ENCODE results near the gene TEN1.
A peak's percentile ranks its signal among the peaks of the same experiment; 100 is the strongest.

Gene TEN1

DNA sequence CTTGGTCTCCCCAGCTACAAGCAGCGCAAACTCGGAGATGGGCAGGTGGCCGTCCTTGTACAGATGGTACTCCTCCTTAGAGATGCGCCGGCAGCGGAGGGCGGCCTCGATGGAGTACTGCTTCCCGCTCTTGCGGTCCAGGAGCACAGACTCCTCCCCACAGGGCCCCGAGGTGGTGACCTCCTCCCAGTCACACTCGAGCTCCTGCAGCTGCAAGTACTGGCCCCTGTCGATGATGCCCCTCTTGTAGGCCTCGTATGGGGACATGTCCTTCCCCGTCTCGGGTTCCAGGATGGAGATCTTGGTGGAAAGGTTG is 28.8 kb downstream of the TEN1 start:
- no peak for DNase-seq

DNA sequence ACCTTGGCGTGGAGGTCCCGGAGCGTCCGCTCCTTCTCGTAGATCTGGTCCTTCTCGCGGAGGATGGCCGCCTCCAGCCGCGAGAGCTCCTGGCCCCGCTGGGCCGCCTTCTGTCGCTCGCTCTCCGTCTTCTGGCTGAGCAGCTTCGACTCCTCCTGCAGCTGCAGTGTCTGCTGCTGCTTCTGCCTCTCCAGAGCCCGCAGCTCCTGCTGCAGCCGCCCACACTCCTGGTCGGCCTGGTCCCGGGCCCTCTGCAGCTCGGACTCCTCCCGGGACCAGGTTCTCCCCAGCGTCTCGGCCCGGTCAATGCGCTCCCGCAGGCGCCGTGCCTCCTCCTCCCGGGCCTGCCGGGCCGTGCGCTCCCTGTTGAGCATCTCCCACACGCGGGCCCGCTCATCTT is 29.2 kb downstream of the TEN1 start:
- no peak for DNase-seq

DNA sequence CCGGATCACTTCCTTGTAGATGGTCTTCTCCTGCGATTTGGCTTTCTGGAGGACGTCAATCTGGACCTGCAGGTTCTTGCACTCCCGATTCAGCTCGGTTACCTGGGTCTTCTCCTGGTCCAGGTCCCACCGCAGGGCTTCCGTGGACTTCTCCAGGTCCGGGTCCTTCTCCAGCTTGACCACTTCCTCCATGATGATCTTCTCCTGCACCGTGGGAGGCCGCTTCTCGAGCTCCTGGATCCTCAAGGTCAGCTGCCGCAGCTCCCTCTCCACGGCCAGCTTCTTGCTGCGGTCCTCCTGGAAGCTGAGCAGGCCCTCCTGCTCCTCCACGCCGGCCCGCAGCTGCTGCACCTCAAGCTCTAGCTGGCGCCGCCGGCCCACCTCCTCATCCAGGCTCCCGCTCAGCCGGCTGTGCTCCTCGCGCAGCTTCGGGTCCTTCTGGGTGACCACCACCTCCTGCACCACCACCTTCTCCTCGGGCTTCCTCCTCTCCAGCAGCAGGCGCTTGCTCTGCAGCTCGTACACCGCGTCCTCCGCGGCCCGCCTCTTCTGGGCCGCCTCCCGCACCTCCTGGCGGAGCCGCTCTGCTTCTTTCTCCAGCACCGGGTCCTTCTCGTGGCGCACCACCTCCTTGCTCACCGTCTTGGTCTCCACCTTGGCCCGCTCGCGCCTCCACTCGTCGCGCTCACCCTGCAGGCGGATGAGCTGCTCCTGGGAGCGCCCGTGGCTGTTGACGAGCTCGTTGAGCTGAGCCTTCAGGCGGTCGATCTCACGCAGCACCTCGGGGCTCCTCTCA is 29.8 kb downstream of the TEN1 start:
- DNase-seq = no peak

DNA sequence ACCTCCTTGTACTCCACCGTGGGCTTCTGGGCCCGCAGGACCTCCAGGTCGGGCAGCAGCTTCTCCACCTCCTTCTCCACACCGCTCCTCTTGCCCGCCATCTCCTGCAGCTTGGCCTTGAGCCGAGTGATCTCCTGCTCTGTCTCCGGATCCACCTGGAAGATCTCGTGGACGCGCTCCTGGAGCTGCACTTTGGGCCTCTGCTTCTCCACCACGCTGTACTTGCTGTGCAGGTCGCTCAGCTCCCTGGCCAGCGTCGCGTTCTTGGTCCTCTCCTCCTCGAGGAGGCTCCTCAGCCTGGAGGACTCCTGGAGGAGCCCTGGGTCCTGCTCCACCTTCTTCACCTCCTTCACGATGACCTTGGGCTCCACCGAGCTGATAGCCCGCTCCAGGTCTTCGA is 30.4 kb downstream of the TEN1 start:
- no peak for DNase-seq

DNA sequence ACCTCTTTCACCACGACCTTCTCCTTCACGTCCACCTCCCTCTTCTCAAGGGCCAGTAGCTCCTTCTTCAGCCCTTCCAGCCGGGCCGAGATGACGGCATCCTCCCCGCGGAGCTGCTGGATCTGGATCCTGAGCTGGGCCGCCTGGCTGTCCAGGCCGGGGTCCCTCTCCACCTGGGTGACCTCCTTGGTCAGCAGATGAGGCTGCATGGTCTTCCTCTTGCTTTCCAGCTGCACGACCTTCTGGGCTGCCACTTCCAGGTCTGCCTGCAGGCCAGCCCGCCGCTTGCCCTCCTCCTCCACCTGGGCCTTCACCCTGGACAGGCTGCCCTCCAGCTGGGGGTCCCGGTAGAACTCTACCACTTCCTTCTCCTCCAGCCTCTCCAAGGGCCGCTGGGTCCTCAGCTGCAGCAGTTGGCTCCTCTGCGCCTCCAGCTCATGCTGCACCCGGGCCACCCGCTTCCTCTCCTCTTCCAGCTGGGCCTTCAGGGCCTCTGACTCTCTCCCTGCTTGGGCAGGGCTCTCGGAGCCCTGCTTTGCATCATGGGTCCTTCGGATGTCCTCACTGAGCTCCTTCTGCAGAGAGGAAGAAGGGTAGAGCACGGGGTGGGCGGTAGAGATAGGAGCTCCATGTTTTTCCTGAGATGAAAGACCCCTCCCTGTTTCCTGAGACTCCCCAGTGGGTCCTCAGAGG is 31.1 kb downstream of the TEN1 start:
- DNase-seq = no peak

DNA sequence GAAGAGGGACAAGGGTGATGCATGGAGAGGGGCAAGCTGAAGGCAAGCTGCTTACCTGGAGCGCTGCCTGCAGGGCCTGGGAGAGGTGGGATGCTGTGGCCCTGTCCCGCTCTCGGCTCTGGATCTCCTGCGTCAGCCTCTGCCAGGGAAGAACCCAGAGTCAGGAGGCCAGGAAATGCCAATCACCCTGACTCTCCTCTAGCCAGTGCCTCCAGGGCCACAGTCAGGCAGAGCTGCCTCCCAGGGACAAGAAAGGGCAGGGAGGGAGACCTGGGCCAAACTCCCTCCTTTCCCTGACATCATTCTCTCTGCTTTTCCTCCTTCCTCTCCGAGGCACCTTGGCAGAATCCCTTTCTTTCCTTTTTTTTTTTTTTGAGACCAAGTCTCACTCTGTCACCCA is 32.9 kb downstream of the TEN1 start:
- DNase-seq = no peak

DNA sequence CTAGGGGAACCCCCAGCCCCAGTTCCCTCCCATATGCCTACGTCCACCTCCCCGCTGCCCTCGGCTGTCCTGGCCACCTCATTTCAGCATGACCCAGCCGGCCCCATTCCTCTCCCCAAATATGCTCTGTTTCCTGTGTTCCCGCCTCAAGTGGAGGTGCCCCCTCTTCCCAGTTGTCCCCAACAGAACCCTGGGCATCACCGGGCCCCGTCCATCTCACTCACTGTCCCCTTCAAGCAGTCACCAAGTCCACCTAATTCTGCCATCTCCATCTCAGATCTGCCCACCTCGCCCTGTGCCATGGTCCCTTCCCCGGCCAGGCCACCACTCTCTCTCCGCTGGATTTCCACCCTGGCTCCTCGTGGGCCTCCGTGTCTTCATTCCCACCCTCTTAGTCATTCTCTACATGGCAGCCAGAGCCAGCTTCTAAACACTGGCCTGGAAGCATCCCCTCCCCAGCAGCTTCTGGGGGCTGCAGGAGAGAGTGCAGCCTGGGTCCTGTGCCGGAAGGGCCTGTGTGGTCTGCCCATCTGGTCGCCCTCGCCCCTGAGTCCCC is 34.4 kb downstream of the TEN1 start:
- DNase-seq = no peak

DNA sequence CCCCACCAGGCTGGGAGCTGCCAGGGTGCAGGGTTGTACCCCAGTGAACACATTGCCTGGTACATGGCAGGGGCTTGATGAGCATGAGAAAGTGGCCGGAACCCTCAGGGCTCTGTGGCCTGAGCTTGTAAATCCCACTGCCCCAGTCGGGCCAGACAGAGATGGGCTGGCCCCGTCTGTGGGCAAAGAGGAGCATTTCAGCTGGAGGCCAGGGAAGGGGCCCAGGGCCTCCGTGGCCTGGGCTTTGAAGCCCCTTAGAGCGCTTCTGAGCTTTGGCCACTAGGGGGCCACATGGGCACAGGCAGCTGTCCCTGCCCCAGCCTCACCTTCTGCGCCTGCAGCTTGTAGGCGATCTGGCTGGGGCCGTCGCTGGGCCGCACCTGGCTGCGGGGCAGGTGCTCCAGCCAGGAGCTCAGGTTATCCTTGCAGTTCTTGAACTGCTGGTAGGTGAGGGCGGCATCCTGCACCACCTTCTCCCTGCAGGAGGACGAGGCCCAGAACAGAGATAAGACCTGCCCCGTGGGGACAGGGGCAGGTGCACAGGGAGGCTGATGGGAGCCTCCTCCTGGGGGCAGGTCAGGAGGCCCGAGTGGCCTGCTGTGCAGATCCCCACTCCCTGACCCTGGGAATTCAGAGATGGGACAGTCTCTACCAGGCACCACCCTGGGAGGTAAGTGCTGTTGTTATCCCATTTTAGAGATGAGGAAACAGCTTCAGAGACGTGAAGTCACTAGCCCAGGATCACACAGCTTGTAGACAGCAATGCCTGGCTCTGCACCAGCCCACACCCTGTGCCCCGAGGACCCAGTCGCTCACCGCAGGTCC is 35.3 kb downstream of the TEN1 start:
- peak; percentile 79 to 80 for DNase-seq

DNA sequence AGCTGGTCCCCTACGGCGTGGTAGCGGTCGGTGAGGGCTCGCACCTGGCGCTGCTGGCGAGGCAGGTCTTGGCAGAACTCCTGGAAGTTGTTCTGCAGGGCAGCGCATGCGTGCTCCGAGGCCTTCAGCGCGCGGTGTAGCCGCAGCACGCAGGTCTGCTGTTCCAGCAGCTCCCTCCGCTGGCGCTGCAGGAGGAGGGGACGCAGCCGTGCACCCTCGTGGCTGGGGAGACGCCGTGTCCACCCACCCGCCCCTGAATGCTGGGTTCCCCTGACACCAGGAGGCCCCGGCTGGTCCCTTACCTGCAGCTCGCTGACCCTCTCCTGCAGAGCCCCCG is 35.9 kb downstream of the TEN1 start:
- DNase-seq = no peak

DNA sequence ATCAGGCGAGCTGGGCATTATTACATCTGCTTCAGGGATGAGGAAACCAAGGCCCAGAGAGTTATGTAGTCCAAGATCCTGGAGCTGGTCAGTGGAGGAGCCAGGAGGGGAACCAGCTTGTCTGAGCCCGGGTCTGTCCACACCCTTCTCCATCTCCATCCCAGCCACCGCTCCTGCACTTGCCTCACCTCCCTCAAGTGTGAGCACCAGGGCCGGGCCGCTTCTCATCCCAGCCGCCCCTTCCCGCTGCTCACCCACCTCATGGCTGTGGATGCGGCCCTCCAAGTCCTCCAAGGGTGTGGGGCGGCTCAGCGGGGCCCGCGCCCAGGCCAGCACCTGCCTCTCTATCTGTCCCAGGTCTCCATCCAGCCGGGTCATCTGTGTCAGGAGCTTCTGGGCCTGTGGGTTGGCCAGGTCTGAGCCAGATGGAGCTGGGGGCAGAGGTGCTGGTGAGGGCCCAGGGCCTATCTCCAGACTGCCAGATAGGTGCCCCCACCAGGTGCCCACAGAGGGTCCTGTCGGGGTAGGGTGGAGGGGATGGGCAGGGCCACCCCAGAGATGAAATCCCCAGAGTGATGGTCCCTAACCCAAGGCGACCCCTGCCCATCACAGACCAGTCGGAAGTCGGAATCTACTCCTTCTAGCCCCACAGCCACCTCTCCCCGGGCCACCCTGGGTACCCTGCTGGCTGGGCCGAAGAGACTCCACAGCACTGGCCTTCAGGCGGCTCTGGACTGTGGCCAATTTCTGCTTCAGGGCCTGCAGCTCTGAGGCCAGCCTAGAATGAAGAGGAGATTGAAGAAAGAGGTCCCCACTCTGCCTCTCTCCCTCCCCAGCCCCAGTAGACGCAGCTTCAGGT is 38.7 kb downstream of the TEN1 start:
- no peak for DNase-seq

DNA sequence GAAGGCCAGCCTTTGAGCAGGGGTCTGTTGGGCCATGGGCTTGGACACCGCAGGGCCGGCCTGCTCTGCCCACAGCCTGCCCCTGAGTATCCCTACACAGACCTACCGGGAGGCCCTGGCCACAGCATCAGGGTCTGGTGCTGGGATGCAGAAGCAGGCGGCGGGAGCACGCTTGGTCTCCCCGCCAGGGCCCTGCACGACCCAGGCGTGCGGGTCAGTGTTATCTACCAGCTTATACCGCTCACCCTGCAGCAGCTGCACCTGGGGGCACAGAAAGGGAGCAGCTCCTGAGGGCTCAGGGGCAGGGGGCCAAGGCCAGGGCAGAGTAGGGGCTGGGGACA is 39.3 kb downstream of the TEN1 start:
- DNase-seq = no peak

DNA sequence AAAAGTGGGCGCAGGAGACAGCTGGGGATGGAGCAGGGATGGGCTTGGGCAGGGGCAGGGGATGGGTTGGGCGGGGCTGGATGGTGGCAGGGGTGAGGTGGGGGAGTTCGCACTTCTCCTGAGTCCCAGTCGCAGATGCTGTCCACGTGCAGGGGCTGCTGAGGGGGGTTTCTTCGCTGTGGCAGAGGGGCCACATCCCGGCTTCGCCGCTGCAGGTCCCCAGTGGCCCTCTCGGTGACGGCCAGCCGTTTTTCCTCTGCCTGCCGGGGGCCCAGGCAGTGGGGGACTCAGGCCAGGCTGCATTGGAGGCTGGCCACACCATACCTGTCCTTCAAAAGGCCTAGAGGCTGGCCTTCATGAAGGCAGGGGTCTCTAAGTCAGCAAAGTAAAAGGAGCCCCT is 39.8 kb downstream of the TEN1 start:
- DNase-seq = no peak

DNA sequence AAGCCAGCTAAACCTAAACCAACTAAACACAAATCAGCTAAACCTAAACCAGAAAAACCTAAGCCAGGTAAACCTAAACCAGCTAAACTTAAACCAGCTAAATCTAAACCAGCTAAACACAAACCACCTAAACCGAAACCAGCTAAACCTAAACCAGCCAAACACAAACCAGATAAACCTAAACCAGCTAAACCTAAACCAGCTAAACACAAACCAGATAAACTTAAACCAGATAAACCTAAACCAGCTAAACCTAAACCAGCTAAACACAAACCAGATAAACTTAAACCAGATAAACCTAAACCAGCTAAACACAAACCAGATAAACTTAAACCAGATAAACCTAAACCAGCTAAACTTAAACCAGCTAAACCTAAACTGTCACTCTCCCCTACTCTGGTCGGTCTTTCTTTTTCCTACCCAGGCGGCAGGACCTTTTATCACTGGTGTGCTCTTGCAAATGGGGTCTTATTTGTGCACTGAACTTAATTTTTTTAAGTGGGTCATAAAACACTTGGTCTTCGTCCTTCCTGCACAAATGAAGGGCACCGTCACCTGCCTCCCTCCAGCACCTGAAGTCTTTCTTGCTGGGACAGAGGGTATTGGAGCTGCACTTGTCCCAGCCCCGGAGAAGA is 40.9 kb downstream of the TEN1 start:
- no peak for DNase-seq

DNA sequence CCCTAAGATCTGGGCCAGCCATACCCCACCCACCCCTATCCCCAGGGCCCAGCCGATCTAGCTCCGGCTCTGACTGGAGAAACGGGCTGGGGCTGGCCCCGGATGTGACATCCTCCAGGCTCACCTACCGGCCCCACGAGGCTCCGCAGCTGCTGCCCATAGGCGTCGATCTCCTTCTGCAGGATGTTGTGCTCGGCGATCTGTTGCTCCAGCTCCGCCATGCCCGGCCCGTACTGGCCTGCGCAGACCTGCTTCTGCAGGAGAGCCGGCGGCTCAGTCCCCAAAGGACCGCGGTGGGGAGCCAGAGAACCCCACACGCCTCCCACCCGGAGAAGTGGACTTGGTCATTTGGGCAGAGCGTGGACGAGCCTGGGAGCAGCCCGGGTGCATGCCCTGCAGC is 43.2 kb downstream of the TEN1 start:
- DNase-seq = no peak

DNA sequence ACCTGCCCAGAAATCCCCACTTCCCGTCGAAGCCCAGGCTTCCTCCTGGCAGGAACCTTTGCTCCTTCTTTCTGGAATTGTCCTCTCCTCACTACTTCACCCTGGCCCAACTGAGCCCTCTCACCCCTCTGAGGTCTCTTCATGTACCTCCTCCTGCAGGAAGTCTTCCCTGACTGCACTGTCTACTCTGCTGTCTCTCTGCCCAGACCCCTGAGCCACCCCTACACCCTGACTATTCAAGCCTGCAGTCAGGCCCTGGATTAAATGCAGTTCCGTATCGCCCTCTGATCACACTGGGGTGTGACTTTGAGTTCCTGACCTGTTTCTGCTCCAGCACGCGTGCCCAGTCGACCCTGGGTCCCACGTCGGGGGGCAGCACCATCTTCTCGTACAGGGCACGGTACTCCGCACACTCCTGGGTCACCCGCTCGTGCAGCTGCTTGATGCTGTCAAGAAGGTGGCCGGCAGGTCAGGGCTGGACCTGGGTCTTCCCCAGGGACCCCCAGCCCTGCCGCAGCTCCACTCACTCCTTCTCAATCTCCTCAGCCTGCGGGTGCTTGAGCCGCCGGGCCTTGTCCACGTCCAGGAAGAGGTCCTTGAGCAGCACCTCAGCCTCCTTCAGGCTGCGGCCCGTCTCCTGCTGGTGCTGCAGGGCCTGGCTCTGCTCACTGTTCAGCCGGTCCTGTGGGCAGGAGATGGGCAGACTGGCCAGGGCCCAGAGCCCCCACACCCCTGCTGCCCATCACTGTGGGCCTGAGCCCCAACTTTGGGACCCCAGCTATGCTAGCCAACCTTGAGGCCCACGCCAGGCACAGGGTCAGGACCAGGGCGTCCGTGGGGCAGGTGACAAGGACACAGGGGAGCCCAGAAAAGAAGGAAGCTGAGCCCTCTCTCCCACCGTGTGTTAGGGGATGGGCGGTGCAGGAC is 44.2 kb downstream of the TEN1 start:
- no peak for DNase-seq

DNA sequence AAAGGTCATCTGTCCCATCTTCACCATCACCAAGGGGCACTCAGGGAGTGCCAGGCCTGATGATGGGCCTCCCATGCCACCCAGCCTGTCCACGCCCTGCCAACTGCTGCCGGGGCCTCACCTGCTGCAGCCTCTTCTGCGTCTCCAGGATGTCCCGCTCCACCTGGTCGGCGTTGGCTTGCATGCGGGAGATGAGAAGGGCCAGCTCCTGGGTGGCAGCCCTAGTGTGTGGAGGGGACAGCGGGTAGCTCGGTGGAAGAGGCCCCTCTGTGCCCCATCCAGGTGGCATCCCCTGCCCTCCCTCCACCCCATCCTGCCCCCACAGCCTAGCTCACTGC is 44.8 kb downstream of the TEN1 start:
- no peak for DNase-seq

DNA sequence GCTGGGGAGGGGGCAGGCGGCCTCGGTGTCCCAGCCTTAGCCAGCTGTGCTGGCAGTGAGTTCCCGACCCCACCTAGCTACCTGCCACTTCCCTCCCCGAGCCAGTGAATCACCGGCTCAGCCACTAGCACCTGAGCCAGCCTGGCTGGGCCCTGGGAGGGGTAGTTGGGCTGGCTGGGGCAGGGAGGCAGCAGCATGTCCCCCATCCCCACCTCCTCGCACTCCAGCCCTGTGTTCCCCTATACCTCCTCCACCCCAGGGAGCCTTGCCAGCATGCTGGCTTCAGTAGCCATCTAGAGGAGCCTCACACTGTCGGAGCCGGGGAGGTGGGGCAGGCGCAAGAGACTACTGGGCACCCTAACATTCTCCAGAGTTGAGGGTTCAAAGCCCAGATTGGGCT is 45.3 kb downstream of the TEN1 start:
- no peak for DNase-seq

DNA sequence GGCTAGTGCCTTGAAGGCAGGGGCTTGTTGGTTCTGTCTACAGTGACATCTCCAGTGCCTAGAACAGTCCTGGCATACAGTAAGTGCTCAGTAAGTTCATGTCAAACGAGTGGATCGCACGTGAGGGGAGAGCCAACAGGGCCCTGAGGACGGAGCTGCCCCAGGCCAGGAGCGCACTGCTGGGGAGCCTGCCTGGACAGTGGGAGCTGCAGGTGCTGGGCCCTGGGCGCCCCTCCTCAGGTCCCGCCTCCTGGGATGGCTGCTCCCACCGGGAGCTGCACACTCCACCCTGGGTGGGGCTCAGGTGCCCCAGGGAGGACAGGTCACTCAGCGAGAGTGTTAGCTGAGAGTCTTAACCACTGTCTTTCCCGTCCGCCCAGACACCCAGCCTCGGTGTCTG is 46.3 kb downstream of the TEN1 start:
- DNase-seq = no peak

DNA sequence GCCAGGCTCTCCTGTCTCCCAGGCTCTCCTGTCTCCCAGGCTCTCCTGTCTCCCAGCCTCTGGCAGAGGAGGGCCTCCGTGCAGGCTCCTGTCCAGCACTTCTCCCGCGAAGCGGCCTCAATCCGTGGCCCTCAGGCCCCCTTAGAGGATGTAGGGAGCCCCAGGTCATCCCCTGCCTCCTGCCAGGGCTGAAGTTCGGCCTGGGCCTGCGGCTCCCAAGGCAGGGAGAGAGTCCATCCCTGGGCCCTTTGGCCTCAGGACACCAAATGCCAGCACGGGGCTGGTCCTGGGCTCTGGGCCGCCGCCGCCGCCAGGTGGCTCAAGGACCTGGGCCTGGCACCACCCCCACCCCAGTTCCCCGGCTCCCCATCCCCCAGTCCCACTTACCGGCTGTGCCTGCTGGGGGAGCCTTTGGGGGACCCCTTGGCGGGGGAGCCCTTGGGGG is 47.7 kb downstream of the TEN1 start:
- DNase-seq = no peak

DNA sequence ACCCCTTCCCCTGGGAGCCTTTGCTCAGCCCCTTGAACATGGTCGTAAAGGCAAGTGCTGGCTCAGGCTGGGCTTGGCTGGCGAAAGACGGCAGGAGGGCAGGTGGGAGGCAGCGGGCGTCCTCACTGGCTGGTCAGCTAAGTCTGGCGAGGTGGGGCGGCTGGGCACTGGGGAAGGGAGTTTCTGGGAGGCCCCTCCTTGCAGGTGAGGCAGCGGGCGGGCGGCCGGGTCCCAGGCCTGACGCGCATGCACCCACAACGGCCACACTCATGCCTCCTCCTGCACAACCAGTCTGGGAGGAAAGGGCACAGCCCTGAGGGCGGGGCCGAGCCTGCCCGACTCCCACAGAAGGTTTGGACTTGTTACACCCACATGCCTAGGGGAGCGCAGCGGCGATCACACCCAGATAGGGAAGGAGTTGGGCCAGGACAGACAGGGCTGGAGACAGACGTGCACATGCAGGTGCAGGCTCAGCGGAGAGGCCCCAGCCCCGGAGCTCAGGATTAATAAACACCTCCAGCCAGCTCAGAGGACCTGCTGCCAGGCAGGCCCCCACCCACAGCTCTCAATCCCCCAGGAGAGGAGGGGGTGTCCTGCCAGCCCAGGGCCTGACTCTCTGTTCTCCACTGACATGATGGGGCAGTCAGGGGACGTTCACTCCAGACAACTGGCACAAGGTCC is 48.3 kb downstream of the TEN1 start, which contains the start of gene EVPL:
Gene EVPL (minus strand): TSS at position 148 of the 681 bp plus-strand sequence. CDS start 108 bp downstream, at position 40.
- no peak for DNase-seq

All from CD4-positive, alpha-beta T cell treated with Interleukin-1 beta for 1 hour (primary cell).